Middle frontal gyrus (tissue), 1 donor: ENCODE measurements around the gene CLMP.
"Not testable (repeated sequence)": the region's sequence is repeated elsewhere in the genome, so short reads cannot be mapped to it uniquely, and the experiment has no call there.

ENCODE experiments used
- DNase-seq: peaks from one replicate; pipeline ENCODE4 v3.0.0-alpha.2; 2015; ENCODE audit warnings: low spot score; ENCODE audit errors: extremely low spot score

Gene CLMP

GRCh38 chr11:123218451-123218850 is 23.4 kb upstream of the CLMP start:
- no peak for DNase-seq

GRCh38 chr11:123217897-123218296 is 22.8 kb upstream of the CLMP start:
- DNase-seq = no peak

- DNase-seq = no peak
These were observed 21.2 kb upstream of the CLMP start for GRCh38 chr11:123216249-123216648.

- DNase-seq = no peak
These were observed 19.9 kb upstream of the CLMP start for GRCh38 chr11:123214940-123215339.

- DNase-seq = no peak
These were observed 19.3 kb upstream of the CLMP start for GRCh38 chr11:123214396-123214795.

GRCh38 chr11:123213307-123213771 is 18.3 kb upstream of the CLMP start:
- DNase-seq = no peak

- DNase-seq = no peak
These were observed 17.4 kb upstream of the CLMP start for GRCh38 chr11:123212406-123212805.

- DNase-seq = no peak
These were observed 16.9 kb upstream of the CLMP start for GRCh38 chr11:123211981-123212380.

GRCh38 chr11:123211149-123211852 is 16.3 kb upstream of the CLMP start:
- DNase-seq = no peak

GRCh38 chr11:123209591-123209990 is 14.5 kb upstream of the CLMP start:
- DNase-seq = no peak

- no peak for DNase-seq
These were observed 11.9 kb upstream of the CLMP start for GRCh38 chr11:123206791-123207434.

- not testable (repeated sequence) for DNase-seq
These were observed 11.0 kb upstream of the CLMP start for GRCh38 chr11:123206055-123206454.

GRCh38 chr11:123203934-123204333 is 8.9 kb upstream of the CLMP start:
- DNase-seq = no peak

- DNase-seq = no peak
These were observed 8.4 kb upstream of the CLMP start for GRCh38 chr11:123203471-123203870.

GRCh38 chr11:123202155-123203151 is 7.4 kb upstream of the CLMP start:
- DNase-seq = no peak

- DNase-seq = no peak
These were observed 5.2 kb upstream of the CLMP start for GRCh38 chr11:123200264-123200663.

GRCh38 chr11:123197711-123198110 is 2.7 kb upstream of the CLMP start:
- DNase-seq = no peak

GRCh38 chr11:123196060-123196714 is 1.1 kb upstream of the CLMP start:
- DNase-seq = no peak

GRCh38 chr11:123194337-123195187 is 486 bp downstream of the CLMP start:
- no peak for DNase-seq

- DNase-seq = no peak
These were observed 1.3 kb downstream of the CLMP start for GRCh38 chr11:123193742-123194141.
